ENCODE results near the gene ORC6. TPM values are rescaled to one million over a fixed set of nuclear protein-coding genes. Genes with fewer than 3 reads are reported as not detected.

Gene ORC6
- total RNA-seq, 1 experiment from 2014 or later: 27.4 TPM

- H3F3A ChIP-seq (ENCODE audit: insufficient read depth, low read depth): no peaks in the 10 kb centered on the region
- TF ChIP-seq CTCF (conservative IDR thresholded peaks at IDR 0.05): no peak
- TF ChIP-seq EZH2 (IDR thresholded peaks at IDR 0.05; ENCODE audit: low read depth): no peak
- no peak overlapping the region for H2AFZ ChIP-seq
- intact Hi-C loops (cut with micrococcal nuclease; ENCODE audit: unreplicated experiment): no loop called here
- DNase-seq: no peak
- no TSS peak for BruUV-seq (replicated peaks)
- H3K79me2 ChIP-seq (ENCODE audit: low read depth): no peaks in the 10 kb centered on the region
- POLR2A ChIA-PET (ENCODE audit: unreplicated experiment): no interaction called here
- no peaks in the 10 kb centered on the region for H4K20me1 ChIP-seq (ENCODE audit: insufficient read depth)
- no peaks in the 10 kb centered on the region for H3K9me2 ChIP-seq (ENCODE audit: insufficient read depth)
- H3K36me3 ChIP-seq (ENCODE audit: low read depth): no peaks in the 10 kb centered on the region
- peaks cover 12% of the 10 kb centered on the region; the same call in 1 of the 2 replicates for H3K27me3 ChIP-seq (ENCODE audit: insufficient read depth, low read depth)
- no peak overlapping the region for H3K4me2 ChIP-seq
- no peak overlapping the region for H3K4me3 ChIP-seq
- no peaks in the 10 kb centered on the region for H3K4me1 ChIP-seq (replicated peaks; ENCODE audit: insufficient read depth)
- CTCF ChIA-PET: no interaction called here
- H3K9me3 ChIP-seq (ENCODE audit: insufficient read depth, low read depth): no peaks in the 10 kb centered on the region
- no peak overlapping the region for H3K27ac ChIP-seq
These were observed 40.7 kb downstream of the ORC6 start for GRCh38 chr16:46730126-46730525.

- Histone ChIP-seq H3F3A (ENCODE audit: insufficient read depth, low read depth) (no peaks in the 10 kb centered on the region), H3K27me3 (ENCODE audit: insufficient read depth, low read depth) (peaks cover 12% of the 10 kb centered on the region; the same call in 1 of the 2 replicates), H3K4me2 (no peak overlapping the region), H3K4me1 (replicated peaks; ENCODE audit: insufficient read depth) (no peaks in the 10 kb centered on the region), H3K9me2 (ENCODE audit: insufficient read depth) (no peaks in the 10 kb centered on the region), H3K4me3 (no peak overlapping the region), H3K27ac (no peak overlapping the region), H4K20me1 (ENCODE audit: insufficient read depth) (no peaks in the 10 kb centered on the region), H3K79me2 (ENCODE audit: low read depth) (no peaks in the 10 kb centered on the region), H3K36me3 (ENCODE audit: low read depth) (no peaks in the 10 kb centered on the region), H3K9me3 (ENCODE audit: insufficient read depth, low read depth) (no peaks in the 10 kb centered on the region), H2AFZ (no peak overlapping the region)
- DNase-seq: no peak
- TF ChIP-seq EZH2 (IDR thresholded peaks at IDR 0.05; ENCODE audit: low read depth) (no peak), CTCF (conservative IDR thresholded peaks at IDR 0.05) (no peak)
- no TSS peak for BruUV-seq (replicated peaks)
- ChIA-PET CTCF (no interaction called here), POLR2A (ENCODE audit: unreplicated experiment) (no interaction called here)
- intact Hi-C loops (cut with micrococcal nuclease; ENCODE audit: unreplicated experiment): no loop called here
These were observed 41.6 kb downstream of the ORC6 start for GRCh38 chr16:46730801-46731690.

GRCh38 chr16:46731691-46732555, 42.5 kb downstream of the ORC6 start:
- CTCF ChIA-PET: no interaction called here
- Histone ChIP-seq H3K4me2 (no peak overlapping the region), H3K79me2 (ENCODE audit: low read depth) (no peaks in the 10 kb centered on the region), H3K4me1 (replicated peaks; ENCODE audit: insufficient read depth) (no peaks in the 10 kb centered on the region), H3K9me2 (ENCODE audit: insufficient read depth) (no peaks in the 10 kb centered on the region), H3K9me3 (ENCODE audit: insufficient read depth, low read depth) (no peaks in the 10 kb centered on the region), H3K4me3 (no peak overlapping the region), H2AFZ (no peak overlapping the region), H3K27ac (no peak overlapping the region), H3K36me3 (ENCODE audit: low read depth) (no peaks in the 10 kb centered on the region), H3F3A (ENCODE audit: insufficient read depth, low read depth) (no peaks in the 10 kb centered on the region), H4K20me1 (ENCODE audit: insufficient read depth) (no peaks in the 10 kb centered on the region), H3K27me3 (ENCODE audit: insufficient read depth, low read depth) (peaks cover 12% of the 10 kb centered on the region; the same call in 1 of the 2 replicates)
- intact Hi-C loops (cut with micrococcal nuclease; ENCODE audit: unreplicated experiment): no loop called here
- POLR2A ChIA-PET (ENCODE audit: unreplicated experiment): no interaction called here
- TF ChIP-seq EZH2 (IDR thresholded peaks at IDR 0.05; ENCODE audit: low read depth): no peak
- no peak for TF ChIP-seq CTCF (conservative IDR thresholded peaks at IDR 0.05)
- no TSS peak for BruUV-seq (replicated peaks)
- DNase-seq: no peak
